ENCODE data around the gene XBP1.

Gene XBP1

GRCh38 chr22:28815729-28816128 is 15.4 kb upstream of the XBP1 start:
- Histone ChIP-seq H3K36me3 (ENCODE audit: control insufficient read depth, insufficient read depth, low read length) (no peaks in the 10 kb centered on the region), H3K4me3 (replicated peaks; ENCODE audit: low read depth, low read length) (no peak overlapping the region), H3K27me3 (replicated peaks; ENCODE audit: control insufficient read depth, insufficient read depth, low read length) (no peaks in the 10 kb centered on the region)
- no peak for TF ChIP-seq CTCF (IDR thresholded peaks at IDR 0.05; ENCODE audit: insufficient read depth, low read length, poor library complexity, severe bottlenecking)
- DNase-seq (ENCODE audit: extremely low read depth, insufficient read length) = no peak

- TF ChIP-seq CTCF (IDR thresholded peaks at IDR 0.05; ENCODE audit: insufficient read depth, low read length, poor library complexity, severe bottlenecking) = no peak
- no peak overlapping the region for H3K4me3 ChIP-seq (replicated peaks; ENCODE audit: low read depth, low read length)
- H3K27me3 ChIP-seq (replicated peaks; ENCODE audit: control insufficient read depth, insufficient read depth, low read length) = no peaks in the 10 kb centered on the region
- no peak for DNase-seq (ENCODE audit: extremely low read depth, insufficient read length)
- no peaks in the 10 kb centered on the region for H3K36me3 ChIP-seq (ENCODE audit: control insufficient read depth, insufficient read depth, low read length)
Measured at GRCh38 chr22:28815111-28815510, 14.7 kb upstream of the XBP1 start.

GRCh38 chr22:28813772-28814518 is 13.6 kb upstream of the XBP1 start:
- TF ChIP-seq CTCF (IDR thresholded peaks at IDR 0.05; ENCODE audit: insufficient read depth, low read length, poor library complexity, severe bottlenecking) = no peak
- no peak for DNase-seq (ENCODE audit: extremely low read depth, insufficient read length)

GRCh38 chr22:28812516-28812915 is 12.1 kb upstream of the XBP1 start:
- no peaks in the 10 kb centered on the region for H3K36me3 ChIP-seq (ENCODE audit: control insufficient read depth, insufficient read depth, low read length)
- no peaks in the 10 kb centered on the region for H3K27me3 ChIP-seq (replicated peaks; ENCODE audit: control insufficient read depth, insufficient read depth, low read length)
- H3K4me3 ChIP-seq (replicated peaks; ENCODE audit: low read depth, low read length) = no peak overlapping the region
- no peak for TF ChIP-seq CTCF (IDR thresholded peaks at IDR 0.05; ENCODE audit: insufficient read depth, low read length, poor library complexity, severe bottlenecking)
- no peak for DNase-seq (ENCODE audit: extremely low read depth, insufficient read length)

More at GRCh38 chr22:28813772-28814518, 13.6 kb upstream of the XBP1 start:
- H3K36me3 ChIP-seq (ENCODE audit: control insufficient read depth, insufficient read depth, low read length) = no peaks in the 10 kb centered on the region
- H3K4me3 ChIP-seq (replicated peaks; ENCODE audit: low read depth, low read length) = no peak overlapping the region
- no peaks in the 10 kb centered on the region for H3K27me3 ChIP-seq (replicated peaks; ENCODE audit: control insufficient read depth, insufficient read depth, low read length)

- no peak for TF ChIP-seq CTCF (IDR thresholded peaks at IDR 0.05; ENCODE audit: insufficient read depth, low read length, poor library complexity, severe bottlenecking)
- no peak for DNase-seq (ENCODE audit: extremely low read depth, insufficient read length)
- no peaks in the 10 kb centered on the region for H3K36me3 ChIP-seq (ENCODE audit: control insufficient read depth, insufficient read depth, low read length)
- no peak overlapping the region for H3K4me3 ChIP-seq (replicated peaks; ENCODE audit: low read depth, low read length)
- H3K27me3 ChIP-seq (replicated peaks; ENCODE audit: control insufficient read depth, insufficient read depth, low read length) = no peaks in the 10 kb centered on the region
Measured at GRCh38 chr22:28810821-28811491, 10.6 kb upstream of the XBP1 start.

Measured in GM06990 (cell line).